GM12801 (cell line): Measurements from ENCODE around the gene CES5A.

Experiments used
- TF ChIP-seq, protein P1 (sequence below): IDR thresholded peaks from one replicate; pipeline ENCODE4 v1.5.1; 2011; ENCODE audit warnings: control low read depth; ENCODE audit not compliant: insufficient read length; ENCODE audit errors: extremely low read depth

The CES5A gene, protein sequence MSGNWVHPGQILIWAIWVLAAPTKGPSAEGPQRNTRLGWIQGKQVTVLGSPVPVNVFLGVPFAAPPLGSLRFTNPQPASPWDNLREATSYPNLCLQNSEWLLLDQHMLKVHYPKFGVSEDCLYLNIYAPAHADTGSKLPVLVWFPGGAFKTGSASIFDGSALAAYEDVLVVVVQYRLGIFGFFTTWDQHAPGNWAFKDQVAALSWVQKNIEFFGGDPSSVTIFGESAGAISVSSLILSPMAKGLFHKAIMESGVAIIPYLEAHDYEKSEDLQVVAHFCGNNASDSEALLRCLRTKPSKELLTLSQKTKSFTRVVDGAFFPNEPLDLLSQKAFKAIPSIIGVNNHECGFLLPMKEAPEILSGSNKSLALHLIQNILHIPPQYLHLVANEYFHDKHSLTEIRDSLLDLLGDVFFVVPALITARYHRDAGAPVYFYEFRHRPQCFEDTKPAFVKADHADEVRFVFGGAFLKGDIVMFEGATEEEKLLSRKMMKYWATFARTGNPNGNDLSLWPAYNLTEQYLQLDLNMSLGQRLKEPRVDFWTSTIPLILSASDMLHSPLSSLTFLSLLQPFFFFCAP

DNA sequence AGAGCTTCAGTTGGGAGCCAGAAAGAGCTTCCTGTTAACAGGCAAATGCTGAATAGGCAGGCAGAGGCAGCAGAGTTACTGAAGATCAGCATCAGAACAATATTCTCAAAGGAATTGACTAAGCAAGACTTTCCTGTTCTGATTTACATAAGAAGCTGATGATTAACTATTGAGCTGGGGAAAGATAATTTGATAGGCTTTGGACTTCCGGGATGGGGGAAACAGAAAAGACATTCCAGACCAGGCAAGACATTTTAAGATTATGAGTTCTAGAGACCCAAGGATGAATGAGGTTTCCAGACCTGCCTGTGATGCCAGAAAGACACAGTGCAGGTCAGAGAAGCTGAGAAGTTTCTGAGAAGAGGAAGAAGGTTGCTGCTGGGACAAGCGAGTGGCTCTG is at the start of gene CES5A:
CES5A (minus strand) TSS at position 101 of the 400 bp plus-strand sequence. CDS start 152 bp downstream, outside the sequence.
- TF ChIP-seq, protein P1, sequence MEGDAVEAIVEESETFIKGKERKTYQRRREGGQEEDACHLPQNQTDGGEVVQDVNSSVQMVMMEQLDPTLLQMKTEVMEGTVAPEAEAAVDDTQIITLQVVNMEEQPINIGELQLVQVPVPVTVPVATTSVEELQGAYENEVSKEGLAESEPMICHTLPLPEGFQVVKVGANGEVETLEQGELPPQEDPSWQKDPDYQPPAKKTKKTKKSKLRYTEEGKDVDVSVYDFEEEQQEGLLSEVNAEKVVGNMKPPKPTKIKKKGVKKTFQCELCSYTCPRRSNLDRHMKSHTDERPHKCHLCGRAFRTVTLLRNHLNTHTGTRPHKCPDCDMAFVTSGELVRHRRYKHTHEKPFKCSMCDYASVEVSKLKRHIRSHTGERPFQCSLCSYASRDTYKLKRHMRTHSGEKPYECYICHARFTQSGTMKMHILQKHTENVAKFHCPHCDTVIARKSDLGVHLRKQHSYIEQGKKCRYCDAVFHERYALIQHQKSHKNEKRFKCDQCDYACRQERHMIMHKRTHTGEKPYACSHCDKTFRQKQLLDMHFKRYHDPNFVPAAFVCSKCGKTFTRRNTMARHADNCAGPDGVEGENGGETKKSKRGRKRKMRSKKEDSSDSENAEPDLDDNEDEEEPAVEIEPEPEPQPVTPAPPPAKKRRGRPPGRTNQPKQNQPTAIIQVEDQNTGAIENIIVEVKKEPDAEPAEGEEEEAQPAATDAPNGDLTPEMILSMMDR, result no peak

DNA sequence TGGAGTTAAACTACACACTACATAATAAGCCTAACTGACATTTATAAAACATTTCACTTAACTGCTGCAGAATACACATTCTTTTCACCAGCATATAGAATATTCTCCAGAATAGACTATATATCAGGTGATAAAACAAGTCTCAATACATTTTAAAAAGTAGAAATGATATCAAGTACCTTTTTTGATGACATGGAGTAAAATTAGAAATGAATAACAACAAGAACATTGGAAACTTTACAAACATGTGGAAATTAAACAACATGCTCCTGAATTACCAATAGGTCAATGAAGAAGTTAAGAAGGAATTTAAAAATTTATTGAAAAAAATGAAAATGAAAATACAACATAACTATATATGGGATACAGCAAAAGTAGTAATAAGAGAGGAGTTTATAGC is 47.5 kb upstream of the CES5A start:
- TF ChIP-seq, protein P1, result no peak

DNA sequence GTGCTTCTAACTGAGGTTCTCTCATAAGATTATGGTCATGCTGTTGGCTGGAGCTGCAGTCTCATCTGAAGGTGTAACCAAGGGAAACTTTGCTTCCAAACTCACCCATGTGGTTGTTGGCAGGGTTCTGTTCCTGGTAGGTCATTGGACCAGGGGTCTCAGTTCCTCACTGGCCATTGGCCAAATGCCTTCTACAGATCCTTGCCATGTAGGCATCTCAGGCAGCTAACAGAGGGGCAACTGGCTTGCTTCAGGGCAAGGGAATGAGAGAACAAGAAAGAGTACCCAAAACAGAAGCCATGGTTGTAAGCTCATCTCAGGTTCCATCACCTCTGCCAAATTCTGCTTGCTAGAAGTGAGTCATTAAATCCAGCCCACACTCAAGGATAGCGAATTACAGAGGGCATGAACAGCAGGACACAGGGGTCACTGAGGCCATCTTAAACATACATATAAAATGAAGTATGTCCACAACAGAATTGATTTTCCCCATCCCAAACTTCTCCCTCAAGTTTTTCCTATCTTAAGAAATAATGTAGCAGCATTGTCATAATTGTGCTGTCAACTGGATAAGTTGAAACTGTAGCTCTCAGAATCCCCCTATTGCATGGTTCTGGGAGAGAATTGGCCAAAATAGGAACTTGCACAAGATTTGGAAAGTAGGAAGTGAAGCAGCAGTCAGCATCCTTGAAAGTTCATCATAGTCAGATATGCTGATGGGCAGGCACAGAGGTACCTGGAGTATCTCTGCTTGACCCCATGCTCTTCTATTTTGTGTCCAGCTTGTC is 42.4 kb upstream of the CES5A start:
- TF ChIP-seq, protein P1, result no peak

DNA sequence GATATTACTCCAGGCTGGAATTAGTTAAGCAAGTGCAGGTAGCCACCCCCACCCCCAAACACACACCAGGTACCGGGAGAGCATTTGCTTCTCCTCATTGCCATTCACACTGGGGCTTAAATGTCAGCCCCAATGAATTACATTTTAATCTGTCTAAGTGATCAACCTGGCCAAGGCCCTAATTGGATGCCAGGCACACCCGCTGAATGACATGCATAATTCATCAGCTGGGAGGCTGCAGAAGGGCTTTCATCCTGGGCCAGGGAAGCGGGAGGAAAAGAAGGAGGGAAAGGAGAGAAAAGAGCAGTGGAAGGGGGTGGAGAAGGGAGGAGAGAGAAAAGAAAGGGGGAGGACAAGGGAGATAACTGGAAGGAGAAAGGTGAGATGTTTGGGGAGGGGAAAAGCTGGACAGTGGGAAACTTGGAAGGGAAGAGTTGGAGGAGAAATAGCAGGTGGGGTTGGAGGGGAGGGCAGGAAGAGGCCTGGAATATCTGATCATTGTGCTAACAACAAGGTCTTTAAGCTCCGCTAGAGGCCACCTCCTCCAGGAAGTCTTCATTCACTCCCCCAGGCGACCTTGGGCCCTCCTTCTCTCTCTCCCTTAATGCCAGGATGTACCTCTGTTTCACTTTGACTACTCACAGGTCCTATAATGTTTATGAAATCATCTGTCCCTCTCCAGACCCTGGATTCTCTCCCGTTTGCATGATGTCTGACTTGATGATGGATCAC is 40.1 kb upstream of the CES5A start:
- TF ChIP-seq, protein P1, result no peak

DNA sequence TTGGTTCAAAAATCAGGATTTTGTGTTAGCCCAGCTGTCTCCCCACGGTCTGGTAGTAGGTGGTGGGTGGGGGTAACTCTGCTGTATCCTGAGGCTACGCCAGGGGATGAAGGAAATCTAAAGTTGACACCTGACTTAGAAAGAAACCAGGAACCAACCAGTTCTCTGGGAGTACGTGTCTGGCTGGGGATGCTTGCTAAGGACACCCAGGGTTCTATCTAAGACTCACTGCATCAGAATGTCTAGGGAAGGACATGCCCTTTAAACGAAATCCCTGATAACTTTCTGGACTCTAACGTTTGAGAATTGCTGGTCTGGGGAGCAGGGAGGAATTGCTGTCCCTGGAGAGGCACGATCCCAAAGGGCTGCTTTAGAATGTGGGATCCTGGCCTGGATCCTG is 39.2 kb upstream of the CES5A start:
- TF ChIP-seq, protein P1, result no peak

DNA sequence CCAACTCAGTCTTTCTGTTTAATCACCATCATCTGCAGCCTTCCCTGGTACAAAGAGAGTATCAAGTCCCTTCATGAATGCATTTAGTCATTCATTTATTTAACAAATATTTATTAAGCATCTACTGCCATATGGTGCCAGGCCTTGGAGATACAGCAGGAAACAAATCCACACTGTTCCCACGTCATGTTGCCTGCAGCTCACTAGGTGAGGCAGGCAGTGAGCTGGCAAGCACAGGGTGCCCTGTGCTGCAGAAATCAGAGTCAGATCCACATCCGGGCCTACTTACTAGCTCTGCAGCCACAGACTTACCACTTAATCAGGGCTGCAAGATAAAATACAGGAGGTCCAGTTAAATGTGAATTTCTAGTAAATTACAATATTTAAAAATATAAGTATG is 38.5 kb upstream of the CES5A start:
- TF ChIP-seq, protein P1, result no peak

DNA sequence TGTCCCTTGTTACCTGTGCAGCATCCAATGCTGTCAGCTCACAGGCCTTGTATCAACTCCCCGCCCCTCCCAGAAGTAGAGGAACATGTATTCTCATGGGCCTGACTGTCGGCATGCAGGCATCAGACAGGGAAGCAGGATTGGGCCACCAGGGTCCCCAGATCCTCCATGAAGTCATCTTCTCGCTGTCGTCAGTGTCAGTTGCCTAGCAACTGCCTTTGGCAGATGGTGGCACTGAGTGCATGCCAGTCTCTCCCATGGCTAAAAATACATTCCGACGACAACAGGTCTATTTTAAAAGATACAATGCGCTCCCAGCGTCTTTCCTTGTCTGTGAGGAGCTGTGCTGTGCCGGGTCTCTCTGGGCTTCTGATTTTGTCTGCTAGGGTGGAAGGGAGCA is 36.8 kb upstream of the CES5A start:
- TF ChIP-seq, protein P1, result no peak
